DND-41 (cell line): ENCODE measurements around the gene FOXA1.

Source experiments
- EZH2 ChIP-seq: IDR thresholded peaks from 3 replicates; pipeline ENCODE4 v1.6.1; 2012; ENCODE audit warnings: borderline replicate concordance, low read depth, mild to moderate bottlenecking, moderate library complexity, low read length, inconsistent platforms; ENCODE audit not compliant: severe bottlenecking
- TF ChIP-seq, protein P1 (sequence below): IDR thresholded peaks from 2 replicates; pipeline ENCODE4 v1.5.1; 2012; ENCODE audit warnings: borderline replicate concordance, low read length, moderate library complexity, mild to moderate bottlenecking; ENCODE audit not compliant: poor library complexity, severe bottlenecking; ENCODE audit errors: extremely low read depth

DNA sequence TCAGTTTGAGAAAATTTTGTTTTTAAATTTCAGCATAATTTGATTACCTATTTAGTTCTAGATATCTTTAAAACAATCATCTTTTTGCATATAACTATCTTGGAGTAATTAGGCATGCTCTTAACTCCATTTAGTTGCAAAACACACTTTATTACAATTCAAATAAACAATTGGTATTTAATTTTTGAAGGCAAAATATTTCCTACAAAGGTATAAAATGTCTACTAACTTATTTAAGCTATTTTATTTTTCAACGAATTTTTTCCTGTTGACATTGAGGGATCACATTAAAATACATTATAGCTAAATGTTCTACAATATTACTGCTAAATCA is 8.3 kb downstream of the FOXA1 start:
- TF ChIP-seq, protein P1, sequence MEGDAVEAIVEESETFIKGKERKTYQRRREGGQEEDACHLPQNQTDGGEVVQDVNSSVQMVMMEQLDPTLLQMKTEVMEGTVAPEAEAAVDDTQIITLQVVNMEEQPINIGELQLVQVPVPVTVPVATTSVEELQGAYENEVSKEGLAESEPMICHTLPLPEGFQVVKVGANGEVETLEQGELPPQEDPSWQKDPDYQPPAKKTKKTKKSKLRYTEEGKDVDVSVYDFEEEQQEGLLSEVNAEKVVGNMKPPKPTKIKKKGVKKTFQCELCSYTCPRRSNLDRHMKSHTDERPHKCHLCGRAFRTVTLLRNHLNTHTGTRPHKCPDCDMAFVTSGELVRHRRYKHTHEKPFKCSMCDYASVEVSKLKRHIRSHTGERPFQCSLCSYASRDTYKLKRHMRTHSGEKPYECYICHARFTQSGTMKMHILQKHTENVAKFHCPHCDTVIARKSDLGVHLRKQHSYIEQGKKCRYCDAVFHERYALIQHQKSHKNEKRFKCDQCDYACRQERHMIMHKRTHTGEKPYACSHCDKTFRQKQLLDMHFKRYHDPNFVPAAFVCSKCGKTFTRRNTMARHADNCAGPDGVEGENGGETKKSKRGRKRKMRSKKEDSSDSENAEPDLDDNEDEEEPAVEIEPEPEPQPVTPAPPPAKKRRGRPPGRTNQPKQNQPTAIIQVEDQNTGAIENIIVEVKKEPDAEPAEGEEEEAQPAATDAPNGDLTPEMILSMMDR = no peak
- no peak for TF ChIP-seq EZH2
